Thoracic aorta (tissue), 2 donors: ENCODE data around the gene ZFYVE9. TPM values are rescaled to one million over a fixed set of nuclear protein-coding genes. Genes with fewer than 3 reads are reported as not detected.

Source experiments
- ATAC-seq: fragments of 150-250 bp; one replicate; pipeline ENCODE4 v1.8.0; 2017; ENCODE audit warnings: low read depth; ENCODE audit not compliant: insufficient number of reproducible peaks, low FRiP score
- DNase-seq: peaks from one replicate; pipeline ENCODE4 v3.0.0-alpha.2; 2020; ENCODE audit warnings: low spot score
- H3K27ac ChIP-seq, 2 donors: fragments of 200-600 bp; sonication (generic); 1 replicate in 1 of 2; 2 replicates in 1 of 2; pipeline ENCODE4 v1.5.1; 2016; ENCODE audit warnings: mild to moderate bottlenecking in 2 of 2, moderate library complexity in 2 of 2
- H3K27me3 ChIP-seq: fragments of 200-600 bp; sonication (generic); replicated peaks from 2 replicates; pipeline ENCODE4 v1.6.0; 2016; ENCODE audit warnings: mild to moderate bottlenecking; ENCODE audit not compliant: insufficient read depth
- H3K36me3 ChIP-seq: fragments of 200-600 bp; sonication (generic); one replicate; pipeline ENCODE4 v1.5.1; 2016
- H3K4me1 ChIP-seq, 2 donors: fragments of 200-600 bp; sonication (generic); 1 replicate in 1 of 2; 2 replicates in 1 of 2; pipeline versions ENCODE4 v1.5.1 to v1.6.0; 2016; ENCODE audit warnings: low read depth in 2 of 2, mild to moderate bottlenecking in 1 of 2; ENCODE audit not compliant: control insufficient read depth in 1 of 2
- H3K4me3 ChIP-seq: fragments of 200-600 bp; sonication (generic); 2 replicates; pipeline ENCODE4 v1.5.1; 2016; ENCODE audit warnings: mild to moderate bottlenecking
- H3K9me3 ChIP-seq: fragments of 200-600 bp; sonication (generic); 2 replicates; pipeline ENCODE4 v1.5.1; 2016
- CTCF ChIP-seq: fragments of 200-600 bp; sonication (generic); IDR thresholded peaks from one replicate; pipeline ENCODE4 v1.5.1; 2019; ENCODE audit warnings: antibody characterized with exemption
- total RNA-seq, 2 donors: library from RNA; depleted of rRNA; stranded (reverse); fragments of >200 nt; gene quantifications; one replicate each; pipeline versions ENCODE4 v1.1.0 to v1.2.3, GENCODE V29; 2016

ZFYVE9 gene
- total RNA-seq, 2 donors from 2014 or later = 29.6 to 45.9 TPM

GRCh38 chr1:52348704-52349300 lies 206.9 kb downstream of the ZFYVE9 start:
- Histone ChIP-seq H3K4me3 (no peak overlapping the region), H3K9me3 (no peaks in the 10 kb centered on the region), H3K4me1 (no peaks in the 10 kb centered on the region), H3K27me3 (no peaks in the 10 kb centered on the region), H3K27ac (no peak overlapping the region), H3K36me3 (peaks cover 13% of the 10 kb centered on the region)
- DNase-seq (no peak), ATAC-seq (peak; percentile 29)
- TF ChIP-seq CTCF = no peak

- H3K4me3 ChIP-seq = no peak overlapping the region
- peaks cover 45% of the 10 kb centered on the region for H3K36me3 ChIP-seq
- H3K27me3 ChIP-seq = no peaks in the 10 kb centered on the region
- no peak overlapping the region for H3K27ac ChIP-seq
- ATAC-seq = no peak
- TF ChIP-seq CTCF = no peak
- no peak for DNase-seq
- H3K4me1 ChIP-seq = no peaks in the 10 kb centered on the region
- no peaks in the 10 kb centered on the region for H3K9me3 ChIP-seq
Observed at GRCh38 chr1:52352690-52353089, 210.8 kb downstream of the ZFYVE9 start.

GRCh38 chr1:52355436-52355835 lies 213.5 kb downstream of the ZFYVE9 start:
- H3K9me3 ChIP-seq = no peaks in the 10 kb centered on the region
- ATAC-seq (no peak), DNase-seq (no peak)
- H3K27me3 ChIP-seq = no peaks in the 10 kb centered on the region
- H3K4me1 ChIP-seq = no peaks in the 10 kb centered on the region
- H3K27ac ChIP-seq = no peak overlapping the region
- peaks cover 69% of the 10 kb centered on the region for H3K36me3 ChIP-seq
- no peak for TF ChIP-seq CTCF
- H3K4me3 ChIP-seq = no peak overlapping the region

- peaks cover 75% of the 10 kb centered on the region for H3K36me3 ChIP-seq
- H3K9me3 ChIP-seq = no peaks in the 10 kb centered on the region
- no peak for ATAC-seq
- H3K27ac ChIP-seq = no peak overlapping the region
- no peak for DNase-seq
- H3K4me1 ChIP-seq = no peaks in the 10 kb centered on the region
- H3K4me3 ChIP-seq = no peak overlapping the region
- no peak for TF ChIP-seq CTCF
- no peaks in the 10 kb centered on the region for H3K27me3 ChIP-seq
Observed at GRCh38 chr1:52355847-52356505, 214.1 kb downstream of the ZFYVE9 start.

GRCh38 chr1:52356818-52357355 lies 215.0 kb downstream of the ZFYVE9 start:
- Histone ChIP-seq H3K36me3 (peaks cover 84% of the 10 kb centered on the region), H3K27ac (no peak overlapping the region), H3K4me3 (no peak overlapping the region), H3K4me1 (no peaks in the 10 kb centered on the region), H3K27me3 (no peaks in the 10 kb centered on the region), H3K9me3 (no peaks in the 10 kb centered on the region)
- no peak for DNase-seq
- no peak for TF ChIP-seq CTCF
- ATAC-seq = no peak
